IPS DF 4.7 (cell line): Measurements from ENCODE around the gene GPR33.
"Not testable (repeated sequence)": the region's sequence is repeated elsewhere in the genome, so short reads cannot be mapped to it uniquely, and the experiment has no call there.

Source experiments
- DNase-seq: peaks from one replicate; pipeline ENCODE4 v3.0.0-alpha.2; 2013; ENCODE audit warnings: low spot score; ENCODE audit errors: extremely low read depth

GPR33 gene

GRCh38 chr14:31487886-31488285 is at the start of gene GPR33:
Gene GPR33, minus strand, starts transcription at chr14:31488039. Its CDS starts 4,074 bp downstream, at chr14:31483965.
- DNase-seq, result no peak

GRCh38 chr14:31536201-31536960 is 48.5 kb upstream of the GPR33 start:
- DNase-seq, result no peak

GRCh38 chr14:31530136-31530535 is 42.3 kb upstream of the GPR33 start:
- no peak for DNase-seq

- no peak for DNase-seq
Observed at GRCh38 chr14:31529053-31529452, 41.2 kb upstream of the GPR33 start.

GRCh38 chr14:31527546-31527945 is 39.7 kb upstream of the GPR33 start:
- no peak for DNase-seq

GRCh38 chr14:31527087-31527486 is 39.2 kb upstream of the GPR33 start:
- no peak for DNase-seq

- DNase-seq, result no peak
Observed at GRCh38 chr14:31510855-31511254, 23.0 kb upstream of the GPR33 start.

GRCh38 chr14:31510222-31510621 is 22.4 kb upstream of the GPR33 start:
- DNase-seq, result no peak

GRCh38 chr14:31508135-31508534 is 20.3 kb upstream of the GPR33 start:
- no peak for DNase-seq

- no peak for DNase-seq
Observed at GRCh38 chr14:31505411-31505810, 17.6 kb upstream of the GPR33 start.

- DNase-seq, result no peak
Observed at GRCh38 chr14:31501870-31502269, 14.0 kb upstream of the GPR33 start.

GRCh38 chr14:31492759-31493498 is 5.1 kb upstream of the GPR33 start:
- DNase-seq, result no peak

GRCh38 chr14:31489691-31490090 is 1.9 kb upstream of the GPR33 start:
- no peak for DNase-seq

- no peak for DNase-seq
Observed at GRCh38 chr14:31486764-31487163, 1.1 kb downstream of the GPR33 start.

GRCh38 chr14:31484754-31485153 is 3.1 kb downstream of the GPR33 start:
- DNase-seq, result no peak

GRCh38 chr14:31480156-31480555 is 7.7 kb downstream of the GPR33 start:
- DNase-seq, result no peak

- no peak for DNase-seq
Observed at GRCh38 chr14:31479027-31479426, 8.8 kb downstream of the GPR33 start.

GRCh38 chr14:31477248-31477647 is 10.6 kb downstream of the GPR33 start:
- DNase-seq, result no peak

- DNase-seq, result no peak
Observed at GRCh38 chr14:31476131-31476866, 11.5 kb downstream of the GPR33 start.

- no peak for DNase-seq
Observed at GRCh38 chr14:31466554-31466953, 21.3 kb downstream of the GPR33 start.

GRCh38 chr14:31465111-31465510 is 22.7 kb downstream of the GPR33 start:
- no peak for DNase-seq

GRCh38 chr14:31462450-31462849 is 25.4 kb downstream of the GPR33 start:
- DNase-seq, result not testable (repeated sequence)
